ENCODE data around the gene RSBN1L.

GRCh38 chr7:77800730-77801129 lies 104.5 kb downstream of the RSBN1L start:
- no peak for TF ChIP-seq CTCF (IDR thresholded peaks at IDR 0.05)
- TF ChIP-seq, protein P1, sequence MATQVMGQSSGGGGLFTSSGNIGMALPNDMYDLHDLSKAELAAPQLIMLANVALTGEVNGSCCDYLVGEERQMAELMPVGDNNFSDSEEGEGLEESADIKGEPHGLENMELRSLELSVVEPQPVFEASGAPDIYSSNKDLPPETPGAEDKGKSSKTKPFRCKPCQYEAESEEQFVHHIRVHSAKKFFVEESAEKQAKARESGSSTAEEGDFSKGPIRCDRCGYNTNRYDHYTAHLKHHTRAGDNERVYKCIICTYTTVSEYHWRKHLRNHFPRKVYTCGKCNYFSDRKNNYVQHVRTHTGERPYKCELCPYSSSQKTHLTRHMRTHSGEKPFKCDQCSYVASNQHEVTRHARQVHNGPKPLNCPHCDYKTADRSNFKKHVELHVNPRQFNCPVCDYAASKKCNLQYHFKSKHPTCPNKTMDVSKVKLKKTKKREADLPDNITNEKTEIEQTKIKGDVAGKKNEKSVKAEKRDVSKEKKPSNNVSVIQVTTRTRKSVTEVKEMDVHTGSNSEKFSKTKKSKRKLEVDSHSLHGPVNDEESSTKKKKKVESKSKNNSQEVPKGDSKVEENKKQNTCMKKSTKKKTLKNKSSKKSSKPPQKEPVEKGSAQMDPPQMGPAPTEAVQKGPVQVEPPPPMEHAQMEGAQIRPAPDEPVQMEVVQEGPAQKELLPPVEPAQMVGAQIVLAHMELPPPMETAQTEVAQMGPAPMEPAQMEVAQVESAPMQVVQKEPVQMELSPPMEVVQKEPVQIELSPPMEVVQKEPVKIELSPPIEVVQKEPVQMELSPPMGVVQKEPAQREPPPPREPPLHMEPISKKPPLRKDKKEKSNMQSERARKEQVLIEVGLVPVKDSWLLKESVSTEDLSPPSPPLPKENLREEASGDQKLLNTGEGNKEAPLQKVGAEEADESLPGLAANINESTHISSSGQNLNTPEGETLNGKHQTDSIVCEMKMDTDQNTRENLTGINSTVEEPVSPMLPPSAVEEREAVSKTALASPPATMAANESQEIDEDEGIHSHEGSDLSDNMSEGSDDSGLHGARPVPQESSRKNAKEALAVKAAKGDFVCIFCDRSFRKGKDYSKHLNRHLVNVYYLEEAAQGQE (IDR thresholded peaks at IDR 0.05; ENCODE audit: insufficient read depth in 1 of 2, low read depth in 2 of 2, low read length in 1 of 2): no peak

Data from Panc1 (cell line).